H1 (cell line): Measurements from ENCODE around the gene PLCL1. TPM values are rescaled to one million over a fixed set of nuclear protein-coding genes. Genes with fewer than 3 reads are reported as not detected.

Experiments used
- POLR2A ChIP-seq, 2 experiments: IDR thresholded peaks; 1 replicate in 1 of 2; 2 replicates in 1 of 2; pipeline ENCODE4 v1.6.1; 2011; ENCODE audit warnings: low read depth in 2 of 2, low read length in 2 of 2, mild to moderate bottlenecking in 2 of 2; ENCODE audit errors: control extremely low read depth in 1 of 2
- polyA plus RNA-seq, 7 experiments: library from polyadenylated mRNA; depleted of rRNA in 3 of 7; stranded (reverse) in 5 of 7; unstranded in 2 of 7; fragments of >200 nt in 5 of 7; fragments of 200-250 nt in 2 of 7; gene quantifications; 1 replicate in 5 of 7; 2 replicates in 1 of 7; 4 replicates in 1 of 7; pipeline versions ENCODE4 v1.2.1 to v1.2.3, GENCODE V29; 2011 to 2013; ENCODE audit warnings: missing spikeins in 2 of 7, mixed read lengths in 2 of 7
- total RNA-seq: library from RNA; stranded (reverse); fragmentation: NEBNext Ultra II Directional; extraction: Animal tissue kit (Norgen Biotek cat#: 25700); gene quantifications from 2 replicates; pipeline ENCODE4 v1.2.1, GENCODE V29; 2021

Gene PLCL1
- total and polyA plus RNA-seq, 2 of the 8 experiments (the other 6 are each of a cell fraction or from before 2014, with no cell fraction given), result not detected

- TF ChIP-seq POLR2A (IDR thresholded peaks at IDR 0.05; ENCODE audit: control extremely low read depth in 1 of 2, low read depth in 2 of 2, low read length in 2 of 2), result no peak
These were observed 137.3 kb downstream of the PLCL1 start (continued) for GRCh38 chr2:197941715-197942114.
